HG02884 (cell line): ENCODE measurements around the gene FA2H.
A peak's percentile ranks its signal among the peaks of the same experiment; 100 is the strongest.
"Not testable (repeated sequence)": the region's sequence is repeated elsewhere in the genome, so short reads cannot be mapped to it uniquely, and the experiment has no call there.

Source experiments
- ATAC-seq: cut with Tn5 transposase; IDR thresholded peaks from one replicate; pipeline ENCODE4 v1.9.1; 2021; ENCODE audit warnings: mild to moderate bottlenecking, moderate library complexity; ENCODE audit not compliant: unreplicated experiment

The FA2H gene

GRCh38 chr16:74725651-74726455 is 48.8 kb downstream of the FA2H start:
- ATAC-seq, result no peak

- ATAC-seq, result no peak
These were observed 49.6 kb downstream of the FA2H start for GRCh38 chr16:74724820-74725549.

- ATAC-seq, result no peak
These were observed 51.4 kb downstream of the FA2H start for GRCh38 chr16:74723256-74723655.

- ATAC-seq, result not testable (repeated sequence)
These were observed 52.5 kb downstream of the FA2H start for GRCh38 chr16:74722156-74722555.

GRCh38 chr16:74721716-74722115 is 52.9 kb downstream of the FA2H start:
- ATAC-seq, result no peak

GRCh38 chr16:74720579-74720978 is 54.0 kb downstream of the FA2H start:
- ATAC-seq, result no peak

GRCh38 chr16:74718741-74719610 is 55.6 kb downstream of the FA2H start:
- no peak for ATAC-seq

GRCh38 chr16:74718140-74718539 is 56.5 kb downstream of the FA2H start:
- no peak for ATAC-seq

GRCh38 chr16:74717367-74717766 is 57.3 kb downstream of the FA2H start:
- ATAC-seq, result no peak

GRCh38 chr16:74716355-74716754 is 58.3 kb downstream of the FA2H start:
- no peak for ATAC-seq

- no peak for ATAC-seq
These were observed 60.7 kb downstream of the FA2H start for GRCh38 chr16:74713876-74714275.

- no peak for ATAC-seq
These were observed 61.3 kb downstream of the FA2H start for GRCh38 chr16:74713325-74713724.

- no peak for ATAC-seq
These were observed 62.7 kb downstream of the FA2H start for GRCh38 chr16:74711938-74712337.

- ATAC-seq, result no peak
These were observed 64.2 kb downstream of the FA2H start for GRCh38 chr16:74710401-74710800.

- peak; percentile 81 for ATAC-seq
These were observed 65.2 kb downstream of the FA2H start for GRCh38 chr16:74709441-74709877.

- ATAC-seq, result peak; percentile 34
These were observed 74.0 kb downstream of the FA2H start, which contains the start of gene MLKL for GRCh38 chr16:74700438-74701225. Gene MLKL (minus strand): TSS chr16:74700862. CDS start chr16:74695757, 5,105 bp downstream.

GRCh38 chr16:74700116-74700437 is 74.5 kb downstream of the FA2H start:
- ATAC-seq, result no peak

GRCh38 chr16:74699666-74700065 is 75.0 kb downstream of the FA2H start:
- ATAC-seq, result no peak

GRCh38 chr16:74698222-74698621 is 76.4 kb downstream of the FA2H start:
- no peak for ATAC-seq
